K562 (cell line): Measurements from ENCODE around the gene MAP1LC3B2. TPM values are rescaled to one million over a fixed set of nuclear protein-coding genes. Genes with fewer than 3 reads are reported as not detected.

Experiments
- ATF1 ChIP-seq, 2 experiments: fragments of 450-650 bp in 1 of 2; IDR thresholded peaks; 2 replicates each; pipeline ENCODE4 v1.6.1; 2016; ENCODE audit warnings: missing compliant biosample characterization in 1 of 2, missing genetic modification characterization in 1 of 2
- ETV1 ChIP-seq: fragments of 450-650 bp; conservative IDR thresholded peaks from 2 replicates; pipeline ENCODE4 v1.6.1; 2016; ENCODE audit warnings: missing genetic modification characterization, control low read depth, low read depth, missing compliant biosample characterization
- KHSRP ChIP-seq: fragments of 450-650 bp; IDR thresholded peaks from 2 replicates; pipeline ENCODE4 v1.6.1; 2017
- LARP7 ChIP-seq: fragments of 450-650 bp; IDR thresholded peaks from 2 replicates; pipeline ENCODE4 v1.6.1; 2016
- NCOA1 ChIP-seq: fragments of 450-650 bp; IDR thresholded peaks from 2 replicates; pipeline ENCODE4 v1.6.1; 2016; ENCODE audit warnings: low read depth
- NCOA6 ChIP-seq: fragments of 450-650 bp; IDR thresholded peaks from 2 replicates; pipeline ENCODE4 v1.6.1; 2017; ENCODE audit warnings: mild to moderate bottlenecking
- NFIX ChIP-seq: fragments of 250-450 bp; sonication (Bioruptor Pico); IDR thresholded peaks from 2 replicates; pipeline ENCODE4 v1.4.0; 2020; ENCODE audit warnings: low read depth, mild to moderate bottlenecking, moderate library complexity
- PCBP1 ChIP-seq: fragments of 200-400 bp; formaldehyde crosslinking; IDR thresholded peaks from 2 replicates; pipeline ENCODE4 v1.6.1; 2018; ENCODE audit warnings: mild to moderate bottlenecking, low read depth, low read length; ENCODE audit not compliant: poor library complexity, severe bottlenecking
- POLR2G ChIP-seq: fragments of 200-400 bp; formaldehyde crosslinking; IDR thresholded peaks from 2 replicates; pipeline ENCODE4 v1.6.1; 2017; ENCODE audit warnings: low read depth, mild to moderate bottlenecking, antibody characterized with exemption, low read length, moderate library complexity
- TEAD1 ChIP-seq, 2 experiments: fragments of 450-650 bp in 1 of 2; sonication (generic) in 1 of 2; formaldehyde crosslinking; IDR thresholded peaks; 2 replicates each; pipeline versions ENCODE4 v1.4.0 to v1.8.0; 2020 to 2022; ENCODE audit warnings: mild to moderate bottlenecking in 2 of 2, missing genetic modification reagents in 1 of 2
- XRCC3 ChIP-seq: fragments of 450-650 bp; IDR thresholded peaks from 2 replicates; pipeline ENCODE4 v1.6.1; 2017; ENCODE audit warnings: mild to moderate bottlenecking, moderate library complexity
- ZNF197 ChIP-seq: fragments of 200-800 bp; sonication (Bioruptor generic); IDR thresholded peaks from 2 replicates; pipeline ENCODE4 v1.6.1; 2016; ENCODE audit warnings: low read depth, missing genetic modification characterization, missing compliant biosample characterization
- ZNF3 ChIP-seq: fragments of 250-450 bp; sonication (Bioruptor Pico); IDR thresholded peaks from 2 replicates; pipeline ENCODE4 v1.5.0; 2021; ENCODE audit warnings: mild to moderate bottlenecking, moderate library complexity
- ZNF764 ChIP-seq: fragments of 250-450 bp; sonication (Bioruptor Pico); IDR thresholded peaks from 2 replicates; pipeline ENCODE4 v1.4.0; 2020; ENCODE audit warnings: low read depth, mild to moderate bottlenecking, moderate library complexity
- polyA plus RNA-seq, 8 experiments: library from polyadenylated mRNA; depleted of rRNA in 4 of 8; stranded (reverse) in 5 of 8; unstranded in 3 of 8; fragments of >200 nt; fragmentation: Nextera tagmentation in 2 of 8; fragmentation: Illumina TruSeq in 1 of 8; extraction: Ambion mirVana in 2 of 8; extraction: Trizol in 1 of 8; gene quantifications; 2 replicates each; pipeline versions ENCODE4 v1.2.1 to v1.2.3, GENCODE V29; 2011 to 2014; ENCODE audit warnings: inconsistent platforms in 1 of 8, missing spikeins in 1 of 8
- total RNA-seq, 7 experiments: library from RNA; depleted of rRNA in 6 of 7; stranded (reverse); fragments of >200 nt in 6 of 7; fragmentation: Illumina TruSeq in 2 of 7; extraction: Trizol in 2 of 7; gene quantifications; 2 replicates each; pipeline versions ENCODE4 v1.2.1 to v1.2.3, GENCODE V29; 2011 to 2021; ENCODE audit warnings: low replicate concordance in 1 of 7
- TF ChIP-seq, protein P1 (sequence below): fragments of 250-450 bp; sonication (Bioruptor Pico); IDR thresholded peaks from 2 replicates; pipeline ENCODE4 v1.5.0; 2022; ENCODE audit warnings: mild to moderate bottlenecking
- TF ChIP-seq, protein P2 (sequence below): fragments of 250-450 bp; sonication (Bioruptor Pico); IDR thresholded peaks from 2 replicates; pipeline ENCODE4 v1.8.0; 2021; ENCODE audit warnings: moderate library complexity, mild to moderate bottlenecking, inconsistent platforms
- TF ChIP-seq, protein P3 (sequence below), 2 experiments: IDR thresholded peaks; 2 replicates each; pipeline ENCODE4 v1.6.1; 2011; ENCODE audit warnings: borderline replicate concordance in 1 of 2, control low read depth in 1 of 2, low read depth in 1 of 2, low read length in 1 of 2, mild to moderate bottlenecking in 1 of 2, mixed read lengths in 1 of 2, moderate library complexity in 1 of 2; ENCODE audit not compliant: insufficient read depth in 1 of 2, insufficient read length in 1 of 2, poor library complexity in 1 of 2, severe bottlenecking in 1 of 2; ENCODE audit errors: extremely low read depth in 1 of 2

The MAP1LC3B2 gene
- total and polyA plus RNA-seq, 9 of the 15 experiments (the other 6 are each of a cell fraction or from before 2014, with no cell fraction given), result 0.53 to 2.8 (median 0.76) TPM; not detected in 2

GRCh38 chr12:116598311-116599284 is 39.4 kb downstream of the MAP1LC3B2 start (continued):
- TF ChIP-seq, protein P1, sequence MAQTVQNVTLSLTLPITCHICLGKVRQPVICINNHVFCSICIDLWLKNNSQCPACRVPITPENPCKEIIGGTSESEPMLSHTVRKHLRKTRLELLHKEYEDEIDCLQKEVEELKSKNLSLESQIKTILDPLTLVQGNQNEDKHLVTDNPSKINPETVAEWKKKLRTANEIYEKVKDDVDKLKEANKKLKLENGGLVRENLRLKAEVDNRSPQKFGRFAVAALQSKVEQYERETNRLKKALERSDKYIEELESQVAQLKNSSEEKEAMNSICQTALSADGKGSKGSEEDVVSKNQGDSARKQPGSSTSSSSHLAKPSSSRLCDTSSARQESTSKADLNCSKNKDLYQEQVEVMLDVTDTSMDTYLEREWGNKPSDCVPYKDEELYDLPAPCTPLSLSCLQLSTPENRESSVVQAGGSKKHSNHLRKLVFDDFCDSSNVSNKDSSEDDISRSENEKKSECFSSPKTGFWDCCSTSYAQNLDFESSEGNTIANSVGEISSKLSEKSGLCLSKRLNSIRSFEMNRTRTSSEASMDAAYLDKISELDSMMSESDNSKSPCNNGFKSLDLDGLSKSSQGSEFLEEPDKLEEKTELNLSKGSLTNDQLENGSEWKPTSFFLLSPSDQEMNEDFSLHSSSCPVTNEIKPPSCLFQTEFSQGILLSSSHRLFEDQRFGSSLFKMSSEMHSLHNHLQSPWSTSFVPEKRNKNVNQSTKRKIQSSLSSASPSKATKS, result no peak
- TF ChIP-seq ETV1, result peak; percentile 11; the same call in 1 of the 2 replicates
- no peak for TF ChIP-seq ZNF764
- TF ChIP-seq, protein P2, sequence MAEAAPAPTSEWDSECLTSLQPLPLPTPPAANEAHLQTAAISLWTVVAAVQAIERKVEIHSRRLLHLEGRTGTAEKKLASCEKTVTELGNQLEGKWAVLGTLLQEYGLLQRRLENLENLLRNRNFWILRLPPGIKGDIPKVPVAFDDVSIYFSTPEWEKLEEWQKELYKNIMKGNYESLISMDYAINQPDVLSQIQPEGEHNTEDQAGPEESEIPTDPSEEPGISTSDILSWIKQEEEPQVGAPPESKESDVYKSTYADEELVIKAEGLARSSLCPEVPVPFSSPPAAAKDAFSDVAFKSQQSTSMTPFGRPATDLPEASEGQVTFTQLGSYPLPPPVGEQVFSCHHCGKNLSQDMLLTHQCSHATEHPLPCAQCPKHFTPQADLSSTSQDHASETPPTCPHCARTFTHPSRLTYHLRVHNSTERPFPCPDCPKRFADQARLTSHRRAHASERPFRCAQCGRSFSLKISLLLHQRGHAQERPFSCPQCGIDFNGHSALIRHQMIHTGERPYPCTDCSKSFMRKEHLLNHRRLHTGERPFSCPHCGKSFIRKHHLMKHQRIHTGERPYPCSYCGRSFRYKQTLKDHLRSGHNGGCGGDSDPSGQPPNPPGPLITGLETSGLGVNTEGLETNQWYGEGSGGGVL (CRISPR knock-in tag), result no peak
- TF ChIP-seq ATF1 (CRISPR knock-in tag; IDR thresholded peaks at IDR 0.05), result no peak
- TF ChIP-seq ATF1 (tag; IDR thresholded peaks at IDR 0.05), result peak; percentile 54
- no peak for TF ChIP-seq NFIX (CRISPR knock-in tag)
- no peak for TF ChIP-seq LARP7
- TF ChIP-seq TEAD1 (CRISPR knock-in tag; IDR thresholded peaks at IDR 0.05), result 0 out of 4 replicates have a peak, but pooled peaks of 1 of the 2 experiments have one; percentile 17
- 0 out of 2 replicates have a peak, but pooled peaks have one; percentile 59 for TF ChIP-seq NCOA1
- TF ChIP-seq KHSRP, result no peak
- TF ChIP-seq XRCC3, result no peak
- no peak for TF ChIP-seq ZNF3
- TF ChIP-seq POLR2G, result no peak
- peak; percentile 71; the same call in 1 of the 2 replicates for TF ChIP-seq ZNF197 (CRISPR knock-in tag)
- TF ChIP-seq, protein P3, sequence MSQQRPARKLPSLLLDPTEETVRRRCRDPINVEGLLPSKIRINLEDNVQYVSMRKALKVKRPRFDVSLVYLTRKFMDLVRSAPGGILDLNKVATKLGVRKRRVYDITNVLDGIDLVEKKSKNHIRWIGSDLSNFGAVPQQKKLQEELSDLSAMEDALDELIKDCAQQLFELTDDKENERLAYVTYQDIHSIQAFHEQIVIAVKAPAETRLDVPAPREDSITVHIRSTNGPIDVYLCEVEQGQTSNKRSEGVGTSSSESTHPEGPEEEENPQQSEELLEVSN (IDR thresholded peaks at IDR 0.05; ENCODE audit: borderline replicate concordance in 1 of 2, extremely low read depth in 1 of 2, insufficient read depth in 1 of 2, insufficient read length in 1 of 2, low read depth in 1 of 2, low read length in 1 of 2, poor library complexity in 1 of 2, severe bottlenecking in 1 of 2), result no peak
- TF ChIP-seq NCOA6, result peak; percentile 22; the same call in 1 of the 2 replicates
- TF ChIP-seq PCBP1, result no peak
